Smooth muscle cell (in vitro differentiated cells): Measurements from ENCODE around the gene KRTAP12-2. TPM values are rescaled to one million over a fixed set of nuclear protein-coding genes. Genes with fewer than 3 reads are reported as not detected.

ENCODE experiments used
- DNase-seq: peaks from one replicate; lab custom pipeline; 2025; ENCODE audit not compliant: unreplicated experiment; lab: John Stamatoyannopoulos, UW
- H2AFZ ChIP-seq: fragments of 200-600 bp; sonication (generic); 2 replicates; pipeline ENCODE4 v1.6.0; 2016; ENCODE audit warnings: antibody characterized with exemption, low read depth, mild to moderate bottlenecking
- H3F3A ChIP-seq: fragments of 200-600 bp; sonication (generic); 2 replicates; pipeline ENCODE4 v1.6.0; 2017; ENCODE audit warnings: antibody characterized with exemption, low read depth
- H3K27ac ChIP-seq: fragments of 200-600 bp; sonication (generic); 2 replicates; pipeline ENCODE4 v1.5.1; 2016; ENCODE audit warnings: low read depth, mild to moderate bottlenecking
- H3K27me3 ChIP-seq: fragments of 200-600 bp; sonication (generic); 2 replicates; pipeline ENCODE4 v1.6.1; 2016; ENCODE audit warnings: low read depth, mild to moderate bottlenecking
- H3K36me3 ChIP-seq: fragments of 200-600 bp; sonication (generic); 2 replicates; pipeline ENCODE4 v1.5.1; 2016; ENCODE audit warnings: low read depth
- H3K4me1 ChIP-seq: fragments of 200-600 bp; sonication (generic); 2 replicates; pipeline ENCODE4 v1.5.1; 2016; ENCODE audit warnings: low read depth
- H3K4me2 ChIP-seq: fragments of 200-600 bp; sonication (generic); 2 replicates; pipeline ENCODE4 v1.6.0; 2016; ENCODE audit warnings: mild to moderate bottlenecking
- H3K4me3 ChIP-seq: fragments of 200-600 bp; sonication (generic); 2 replicates; pipeline ENCODE4 v1.5.1; 2016; ENCODE audit warnings: mild to moderate bottlenecking
- H3K79me2 ChIP-seq: fragments of 200-600 bp; sonication (generic); 2 replicates; pipeline ENCODE4 v1.6.0; 2016; ENCODE audit warnings: low read depth, mild to moderate bottlenecking
- H3K9ac ChIP-seq: fragments of 200-600 bp; sonication (generic); 2 replicates; pipeline ENCODE4 v1.6.0; 2016; ENCODE audit warnings: low read depth
- H3K9me3 ChIP-seq: fragments of 200-600 bp; sonication (generic); replicated peaks from 2 replicates; pipeline ENCODE4 v1.5.1; 2016; ENCODE audit warnings: low read depth
- H4K20me1 ChIP-seq: fragments of 200-600 bp; sonication (generic); 2 replicates; pipeline ENCODE4 v1.6.0; 2016; ENCODE audit warnings: low read depth
- CTCF ChIP-seq: fragments of 200-600 bp; sonication (generic); IDR thresholded peaks from 2 replicates; pipeline ENCODE4 v1.5.1; 2017; ENCODE audit warnings: borderline replicate concordance, mild to moderate bottlenecking, antibody characterized with exemption; ENCODE audit not compliant: insufficient read depth, poor library complexity, severe bottlenecking
- WGBS: methylation state at CpG from one replicate; pipeline ENCODE4 v1.1.7; 2016; ENCODE audit warnings: low lambda C conversion rate; 5-methylcytosine and 5-hydroxymethylcytosine counted together
- polyA plus RNA-seq: library from polyadenylated mRNA; unstranded; fragments of >200 nt; fragmentation: Nextera tagmentation; extraction: Ambion mirVana; gene quantifications from 2 replicates; pipeline ENCODE4 v1.2.1, GENCODE V29; 2016
- total RNA-seq: library from RNA; depleted of rRNA; stranded (reverse); fragments of >200 nt; gene quantifications from 2 replicates; pipeline ENCODE4 v1.2.3, GENCODE V29; 2014

Gene KRTAP12-2
- total and polyA plus RNA-seq, 2 experiments from 2014 or later, result not detected

- Histone ChIP-seq H3K27ac (no peak within 1 kb of the TSS), H4K20me1 (no peaks in the 10 kb centered on the region), H3K36me3 (no peaks in the 10 kb centered on the region), H3K9me3 (no peaks in the 10 kb centered on the region), H3K9ac (no peak within 1 kb of the TSS), H2AFZ (no peak within 1 kb of the TSS), H3K4me3 (no peak within 1 kb of the TSS), H3K4me1 (peaks cover 5% of the 10 kb centered on the region), H3K79me2 (no peaks in the 10 kb centered on the region), H3F3A (no peaks in the 10 kb centered on the region), H3K27me3 (no peaks in the 10 kb centered on the region), H3K4me2 (no peak within 1 kb of the TSS)
- no peak for TF ChIP-seq CTCF
- DNase-seq, result no peak
- 91% methylated on average over 9 of the region's 9 CpGs for WGBS
These were observed 12.1 kb downstream of the KRTAP12-2 start, which contains the start of gene KRTAP12-4 for GRCh38 chr21:44654576-44655175. Gene KRTAP12-4, minus strand, starts transcription at chr21:44654659. Its CDS starts 45 bp downstream, at chr21:44654614.

- H3F3A ChIP-seq, result no peaks in the 10 kb centered on the region
- 93% methylated on average over 17 of the region's 17 CpGs for WGBS
- no peak overlapping the region for H3K4me2 ChIP-seq
- no peak for TF ChIP-seq CTCF
- H4K20me1 ChIP-seq, result no peaks in the 10 kb centered on the region
- no peak overlapping the region for H3K4me3 ChIP-seq
- H3K9me3 ChIP-seq, result no peaks in the 10 kb centered on the region
- H3K9ac ChIP-seq, result no peak overlapping the region
- H3K27me3 ChIP-seq, result no peaks in the 10 kb centered on the region
- no peaks in the 10 kb centered on the region for H3K36me3 ChIP-seq
- H3K27ac ChIP-seq, result no peak overlapping the region
- no peak for DNase-seq
- peaks cover 4% of the 10 kb centered on the region for H3K4me1 ChIP-seq
- H2AFZ ChIP-seq, result no peak overlapping the region
- no peaks in the 10 kb centered on the region for H3K79me2 ChIP-seq
These were observed 12.8 kb downstream of the KRTAP12-2 start for GRCh38 chr21:44653656-44654575.

GRCh38 chr21:44653123-44653522 lies 13.6 kb downstream of the KRTAP12-2 start:
- no peak overlapping the region for H3K9ac ChIP-seq
- 78% methylated on average over 14 of the region's 14 CpGs for WGBS
- TF ChIP-seq CTCF, result no peak
- H3F3A ChIP-seq, result no peaks in the 10 kb centered on the region
- DNase-seq, result no peak
- no peak overlapping the region for H3K4me2 ChIP-seq
- H3K79me2 ChIP-seq, result no peaks in the 10 kb centered on the region
- H3K4me1 ChIP-seq, result no peaks in the 10 kb centered on the region
- no peaks in the 10 kb centered on the region for H3K27me3 ChIP-seq
- no peaks in the 10 kb centered on the region for H4K20me1 ChIP-seq
- H2AFZ ChIP-seq, result no peak overlapping the region
- H3K9me3 ChIP-seq, result no peaks in the 10 kb centered on the region
- H3K36me3 ChIP-seq, result no peaks in the 10 kb centered on the region
- no peak overlapping the region for H3K4me3 ChIP-seq
- H3K27ac ChIP-seq, result no peak overlapping the region
